GM18507 (cell line): ENCODE results near the gene HDDC3.
A peak's percentile ranks its signal among the peaks of the same experiment; 100 is the strongest.
"Not testable (repeated sequence)": the region's sequence is repeated elsewhere in the genome, so short reads cannot be mapped to it uniquely, and the experiment has no call there.

Source experiments
- DNase-seq: peaks from one replicate; pipeline ENCODE4 v3.0.0; 2011; ENCODE audit warnings: low read depth; ENCODE audit not compliant: insufficient read length; ENCODE audit errors: extremely low spot score
- FAIRE-seq: peaks from 2 replicates; lab custom pipeline; 2011; peaks lifted over from hg19 to GRCh38; lab: Jason Lieb, UNC

HDDC3 gene

GRCh38 chr15:90934256-90934948, 2.1 kb upstream of the HDDC3 start:
- DNase-seq (peak; percentile 73), FAIRE-seq (peak; percentile 71)

- FAIRE-seq (no peak), DNase-seq (no peak)
Observed at GRCh38 chr15:90933301-90933700, 952 bp upstream of the HDDC3 start.

GRCh38 chr15:90932660-90932991, 277 bp upstream of the HDDC3 start:
- FAIRE-seq (no peak), DNase-seq (no peak)

GRCh38 chr15:90931575-90931827, 848 bp downstream of the HDDC3 start:
- DNase-seq (no peak), FAIRE-seq (peak; percentile 71)

- DNase-seq (no peak), FAIRE-seq (no peak)
Observed at GRCh38 chr15:90930861-90931574, 1.3 kb downstream of the HDDC3 start.

GRCh38 chr15:90929246-90930019, 2.9 kb downstream of the HDDC3 start:
- FAIRE-seq (no peak), DNase-seq (no peak)

- DNase-seq, FAIRE-seq: not testable (repeated sequence)
Observed at GRCh38 chr15:90928106-90928505, 4.2 kb downstream of the HDDC3 start.

- DNase-seq, FAIRE-seq: not testable (repeated sequence)
Observed at GRCh38 chr15:90926766-90927165, 5.6 kb downstream of the HDDC3 start.

- FAIRE-seq (peak; percentile 94), DNase-seq (no peak)
Observed at GRCh38 chr15:90924375-90924774, 8.0 kb downstream of the HDDC3 start.

- FAIRE-seq, DNase-seq: not testable (repeated sequence)
Observed at GRCh38 chr15:90922712-90923322, 9.5 kb downstream of the HDDC3 start.

GRCh38 chr15:90921887-90922286, 10.5 kb downstream of the HDDC3 start:
- no peak for DNase-seq
- FAIRE-seq, result no peak

- DNase-seq (no peak), FAIRE-seq (no peak)
Observed at GRCh38 chr15:90918835-90919234, 13.5 kb downstream of the HDDC3 start.

- no peak for FAIRE-seq
- no peak for DNase-seq
Observed at GRCh38 chr15:90918034-90918788, 14.1 kb downstream of the HDDC3 start.

GRCh38 chr15:90917569-90917968, 14.8 kb downstream of the HDDC3 start:
- FAIRE-seq (no peak), DNase-seq (no peak)

GRCh38 chr15:90916461-90916860, 15.9 kb downstream of the HDDC3 start:
- DNase-seq (no peak), FAIRE-seq (no peak)

GRCh38 chr15:90915808-90916440, 16.4 kb downstream of the HDDC3 start:
- DNase-seq, result no peak
- no peak for FAIRE-seq

GRCh38 chr15:90915216-90915807, 17.0 kb downstream of the HDDC3 start:
- DNase-seq, result no peak
- no peak for FAIRE-seq

- FAIRE-seq (no peak), DNase-seq (no peak)
Observed at GRCh38 chr15:90914305-90915080, 17.9 kb downstream of the HDDC3 start.
